Measurements from ENCODE around the gene SYT10. TPM values are rescaled to one million over a fixed set of nuclear protein-coding genes. Genes with fewer than 3 reads are reported as not detected.

SYT10 gene, protein sequence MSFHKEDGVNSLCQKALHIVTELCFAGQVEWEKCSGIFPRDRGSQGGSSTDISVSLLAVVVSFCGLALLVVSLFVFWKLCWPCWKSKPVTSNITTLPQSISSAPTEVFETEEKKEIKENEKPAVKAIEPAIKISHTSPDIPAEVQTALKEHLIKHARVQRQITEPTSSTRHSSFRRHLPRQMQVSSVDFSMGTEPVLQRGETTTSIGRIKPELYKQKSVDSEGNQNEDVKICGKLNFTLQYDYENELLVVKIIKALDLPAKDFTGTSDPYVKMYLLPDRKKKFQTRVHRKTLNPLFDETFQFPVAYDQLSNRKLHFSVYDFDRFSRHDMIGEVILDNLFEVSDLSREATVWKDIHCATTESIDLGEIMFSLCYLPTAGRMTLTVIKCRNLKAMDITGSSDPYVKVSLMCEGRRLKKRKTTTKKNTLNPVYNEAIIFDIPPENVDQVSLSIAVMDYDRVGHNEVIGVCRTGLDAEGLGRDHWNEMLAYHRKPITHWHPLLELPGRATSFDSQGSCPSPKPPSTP
- total RNA-seq: 1 to 10 TPM in 1 of 3 donors, under 1 TPM in 2; 0.14 to 2.0 (median 0.34) TPM
- long read RNA-seq, donor 1, partial matches to known transcripts: 0 of 1 reads
- long read RNA-seq, donor 1, other reads (novel, unspliced or antisense): 1 of 1 reads
- long read RNA-seq, donor 2: 0 reads

DNA sequence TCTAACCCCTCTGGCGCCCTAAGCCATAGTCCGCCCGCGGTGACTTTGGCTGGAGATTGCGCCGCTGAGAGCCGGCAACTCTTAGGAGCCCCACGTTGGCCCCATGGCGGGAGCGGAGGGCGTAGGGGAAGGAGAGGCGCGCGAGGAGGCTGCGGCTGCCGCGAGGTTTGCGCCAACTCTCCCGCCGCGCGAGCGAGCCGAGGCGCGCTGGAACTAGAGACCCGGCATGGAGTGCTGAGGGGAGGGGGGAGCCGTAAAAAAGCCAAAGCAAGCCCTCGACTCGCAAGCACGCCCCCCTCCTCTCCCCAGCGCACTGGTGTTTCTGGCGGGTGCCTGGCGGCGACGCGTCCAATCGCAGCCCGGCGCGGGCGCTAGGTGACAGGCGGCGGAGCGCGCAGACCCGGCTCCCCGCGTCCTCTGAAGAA lies at the start of gene SYT10:
SYT10 (minus strand) TSS at position 233 of the 425 bp plus-strand sequence. CDS start 297 bp downstream, outside the sequence.
- ATAC-seq (peak; percentile 48), DNase-seq (no peak)
- H3K36me3 ChIP-seq (ENCODE audit: low read depth): no peaks in the 10 kb centered on the region
- intact Hi-C loops (cut with DNase I, micrococcal nuclease): no loop called here
- TF ChIP-seq, protein P1, sequence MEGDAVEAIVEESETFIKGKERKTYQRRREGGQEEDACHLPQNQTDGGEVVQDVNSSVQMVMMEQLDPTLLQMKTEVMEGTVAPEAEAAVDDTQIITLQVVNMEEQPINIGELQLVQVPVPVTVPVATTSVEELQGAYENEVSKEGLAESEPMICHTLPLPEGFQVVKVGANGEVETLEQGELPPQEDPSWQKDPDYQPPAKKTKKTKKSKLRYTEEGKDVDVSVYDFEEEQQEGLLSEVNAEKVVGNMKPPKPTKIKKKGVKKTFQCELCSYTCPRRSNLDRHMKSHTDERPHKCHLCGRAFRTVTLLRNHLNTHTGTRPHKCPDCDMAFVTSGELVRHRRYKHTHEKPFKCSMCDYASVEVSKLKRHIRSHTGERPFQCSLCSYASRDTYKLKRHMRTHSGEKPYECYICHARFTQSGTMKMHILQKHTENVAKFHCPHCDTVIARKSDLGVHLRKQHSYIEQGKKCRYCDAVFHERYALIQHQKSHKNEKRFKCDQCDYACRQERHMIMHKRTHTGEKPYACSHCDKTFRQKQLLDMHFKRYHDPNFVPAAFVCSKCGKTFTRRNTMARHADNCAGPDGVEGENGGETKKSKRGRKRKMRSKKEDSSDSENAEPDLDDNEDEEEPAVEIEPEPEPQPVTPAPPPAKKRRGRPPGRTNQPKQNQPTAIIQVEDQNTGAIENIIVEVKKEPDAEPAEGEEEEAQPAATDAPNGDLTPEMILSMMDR (IDR thresholded peaks at IDR 0.05): no peak
- H3K4me1 ChIP-seq (ENCODE audit: low read depth): peaks cover 6% of the 10 kb centered on the region
- H3K4me3 ChIP-seq: no peak within 1 kb of the TSS
- no peaks in the 10 kb centered on the region for H3K9me3 ChIP-seq

DNA sequence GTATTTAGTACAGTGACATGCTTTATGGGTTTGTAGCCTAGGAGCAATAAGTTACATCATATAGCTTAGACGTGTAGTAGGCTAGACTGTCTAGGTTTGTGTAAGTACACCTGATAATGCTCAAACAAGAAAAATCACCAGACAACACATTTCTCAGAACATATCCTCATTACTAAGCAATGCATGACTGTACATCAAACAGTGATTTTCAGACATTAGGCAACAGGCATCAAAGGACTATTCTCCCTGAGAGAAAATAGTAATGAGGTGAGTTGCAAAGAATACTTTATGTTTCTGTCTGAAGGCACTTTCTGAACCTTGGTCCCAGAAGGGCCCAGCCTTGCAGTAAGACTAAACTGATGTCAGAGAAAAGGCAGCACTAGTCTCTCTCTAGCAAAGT lies 48.4 kb upstream of the SYT10 start:
- DNase-seq: no peak
- TF ChIP-seq, protein P1 (IDR thresholded peaks at IDR 0.05): no peak

DNA sequence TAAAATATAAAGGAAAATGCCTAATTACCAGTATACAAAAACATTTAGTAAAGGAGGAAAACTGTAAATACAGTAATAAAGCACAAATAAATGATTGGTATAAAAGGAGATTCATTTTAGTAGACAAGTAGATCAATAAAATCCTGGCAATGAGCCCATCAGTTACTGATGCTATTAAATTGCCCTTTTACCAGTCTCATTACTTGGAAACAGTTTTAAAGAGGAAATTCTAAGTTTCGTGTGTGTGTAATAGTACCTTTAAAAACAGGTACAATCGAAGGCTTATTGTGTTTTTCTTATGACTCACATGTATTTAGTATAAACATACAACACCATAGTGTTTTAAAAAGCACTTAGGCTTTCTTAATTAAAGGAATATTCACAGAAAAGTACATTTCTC lies 46.4 kb upstream of the SYT10 start:
- Histone ChIP-seq H3K4me1 (ENCODE audit: low read depth) (no peaks in the 10 kb centered on the region), H3K36me3 (ENCODE audit: low read depth) (no peaks in the 10 kb centered on the region), H3K9me3 (no peaks in the 10 kb centered on the region), H3K4me3 (no peak overlapping the region)
- no peak for ATAC-seq
- DNase-seq: no peak
- intact Hi-C loops (cut with DNase I, micrococcal nuclease): no loop called here
- TF ChIP-seq, protein P1 (IDR thresholded peaks at IDR 0.05): no peak

More for the DNA sequence above, 48.4 kb upstream of the SYT10 start:
- H3K4me1 ChIP-seq (ENCODE audit: low read depth): no peaks in the 10 kb centered on the region
- no peaks in the 10 kb centered on the region for H3K9me3 ChIP-seq
- H3K36me3 ChIP-seq (ENCODE audit: low read depth): no peaks in the 10 kb centered on the region
- ATAC-seq: peak; percentile 22
- no peak overlapping the region for H3K4me3 ChIP-seq
- intact Hi-C loops (cut with DNase I, micrococcal nuclease): no loop called here

DNA sequence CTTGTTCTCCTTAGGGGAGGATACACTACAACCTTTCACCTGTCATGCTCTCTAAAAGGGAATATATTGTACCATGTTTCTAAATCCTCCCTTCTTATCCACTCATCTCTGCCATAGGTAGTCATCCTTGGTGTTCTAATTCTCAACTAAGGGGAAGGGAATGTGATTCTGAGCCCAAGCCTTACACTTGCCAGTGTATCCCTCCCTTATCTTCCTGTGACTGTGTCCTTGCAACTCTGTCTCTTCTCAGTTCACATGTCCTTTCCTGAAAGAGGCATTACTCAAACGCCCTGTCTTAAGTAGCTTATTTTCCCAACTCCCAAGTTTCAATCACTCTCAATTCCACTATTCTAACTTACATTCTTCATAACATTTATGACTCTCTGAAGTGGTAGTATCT lies 44.5 kb upstream of the SYT10 start:
- intact Hi-C loops (cut with DNase I, micrococcal nuclease): no loop called here
- TF ChIP-seq, protein P1 (IDR thresholded peaks at IDR 0.05): no peak
- Histone ChIP-seq H3K9me3 (no peaks in the 10 kb centered on the region), H3K4me3 (no peak overlapping the region), H3K4me1 (ENCODE audit: low read depth) (no peaks in the 10 kb centered on the region), H3K36me3 (ENCODE audit: low read depth) (no peaks in the 10 kb centered on the region)
- ATAC-seq (no peak), DNase-seq (no peak)

DNA sequence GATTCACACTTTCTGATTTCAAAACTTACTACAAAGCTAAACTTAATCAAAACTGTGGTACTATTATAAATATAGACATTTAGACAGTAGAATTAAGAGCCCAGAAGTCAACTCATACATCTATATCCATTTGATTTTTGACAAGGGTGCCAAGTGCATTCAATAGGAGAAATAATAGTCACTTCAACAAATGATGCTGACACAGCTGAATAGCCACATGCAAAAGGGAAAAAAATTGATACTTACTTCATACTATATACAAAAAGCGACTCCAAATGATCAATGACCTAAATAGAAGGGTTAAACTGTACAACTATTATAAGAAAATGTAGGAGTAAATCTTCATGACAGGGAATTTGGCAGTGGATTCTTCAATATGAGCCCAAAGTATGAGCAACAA lies 40.7 kb upstream of the SYT10 start:
- Histone ChIP-seq H3K4me1 (ENCODE audit: low read depth) (no peaks in the 10 kb centered on the region), H3K36me3 (ENCODE audit: low read depth) (no peaks in the 10 kb centered on the region), H3K4me3 (no peak overlapping the region), H3K9me3 (no peaks in the 10 kb centered on the region)
- ATAC-seq (no peak), DNase-seq (no peak)
- TF ChIP-seq, protein P1 (IDR thresholded peaks at IDR 0.05): no peak
- intact Hi-C loops (cut with DNase I, micrococcal nuclease): no loop called here
